ENCODE results near the gene PBX1.

Gene PBX1

DNA sequence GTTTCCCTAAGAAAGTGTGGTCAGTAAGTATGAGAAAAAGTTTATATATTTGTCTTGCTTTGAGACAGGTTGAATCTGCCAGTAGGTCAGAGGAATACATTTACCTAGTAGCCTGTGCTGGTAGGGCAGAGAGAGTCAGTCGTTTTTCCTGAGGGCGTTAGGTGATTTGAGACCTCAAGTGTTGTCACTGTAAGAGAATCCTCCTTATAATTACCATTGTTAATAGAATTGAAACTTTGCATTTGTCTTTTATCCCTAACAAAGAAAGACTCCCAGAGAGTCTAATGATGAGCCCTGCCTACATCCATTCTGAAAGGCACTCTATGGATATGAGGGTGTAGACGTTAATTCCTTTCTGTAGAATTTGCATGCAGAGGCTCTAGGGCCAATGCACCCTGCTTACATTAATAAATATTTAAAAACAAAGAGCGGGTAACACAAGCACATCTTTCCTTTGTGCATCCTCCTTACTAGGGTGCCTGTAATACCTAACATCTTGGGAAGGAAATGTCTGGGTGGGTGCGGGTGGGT, 16.4 kb downstream of the PBX1 start:
- TF ChIP-seq, protein P1, sequence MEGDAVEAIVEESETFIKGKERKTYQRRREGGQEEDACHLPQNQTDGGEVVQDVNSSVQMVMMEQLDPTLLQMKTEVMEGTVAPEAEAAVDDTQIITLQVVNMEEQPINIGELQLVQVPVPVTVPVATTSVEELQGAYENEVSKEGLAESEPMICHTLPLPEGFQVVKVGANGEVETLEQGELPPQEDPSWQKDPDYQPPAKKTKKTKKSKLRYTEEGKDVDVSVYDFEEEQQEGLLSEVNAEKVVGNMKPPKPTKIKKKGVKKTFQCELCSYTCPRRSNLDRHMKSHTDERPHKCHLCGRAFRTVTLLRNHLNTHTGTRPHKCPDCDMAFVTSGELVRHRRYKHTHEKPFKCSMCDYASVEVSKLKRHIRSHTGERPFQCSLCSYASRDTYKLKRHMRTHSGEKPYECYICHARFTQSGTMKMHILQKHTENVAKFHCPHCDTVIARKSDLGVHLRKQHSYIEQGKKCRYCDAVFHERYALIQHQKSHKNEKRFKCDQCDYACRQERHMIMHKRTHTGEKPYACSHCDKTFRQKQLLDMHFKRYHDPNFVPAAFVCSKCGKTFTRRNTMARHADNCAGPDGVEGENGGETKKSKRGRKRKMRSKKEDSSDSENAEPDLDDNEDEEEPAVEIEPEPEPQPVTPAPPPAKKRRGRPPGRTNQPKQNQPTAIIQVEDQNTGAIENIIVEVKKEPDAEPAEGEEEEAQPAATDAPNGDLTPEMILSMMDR (IDR thresholded peaks at IDR 0.05; ENCODE audit: low read depth, low read length), result no peak
- no peak for DNase-seq (ENCODE audit: extremely low read depth, low read depth)

DNA sequence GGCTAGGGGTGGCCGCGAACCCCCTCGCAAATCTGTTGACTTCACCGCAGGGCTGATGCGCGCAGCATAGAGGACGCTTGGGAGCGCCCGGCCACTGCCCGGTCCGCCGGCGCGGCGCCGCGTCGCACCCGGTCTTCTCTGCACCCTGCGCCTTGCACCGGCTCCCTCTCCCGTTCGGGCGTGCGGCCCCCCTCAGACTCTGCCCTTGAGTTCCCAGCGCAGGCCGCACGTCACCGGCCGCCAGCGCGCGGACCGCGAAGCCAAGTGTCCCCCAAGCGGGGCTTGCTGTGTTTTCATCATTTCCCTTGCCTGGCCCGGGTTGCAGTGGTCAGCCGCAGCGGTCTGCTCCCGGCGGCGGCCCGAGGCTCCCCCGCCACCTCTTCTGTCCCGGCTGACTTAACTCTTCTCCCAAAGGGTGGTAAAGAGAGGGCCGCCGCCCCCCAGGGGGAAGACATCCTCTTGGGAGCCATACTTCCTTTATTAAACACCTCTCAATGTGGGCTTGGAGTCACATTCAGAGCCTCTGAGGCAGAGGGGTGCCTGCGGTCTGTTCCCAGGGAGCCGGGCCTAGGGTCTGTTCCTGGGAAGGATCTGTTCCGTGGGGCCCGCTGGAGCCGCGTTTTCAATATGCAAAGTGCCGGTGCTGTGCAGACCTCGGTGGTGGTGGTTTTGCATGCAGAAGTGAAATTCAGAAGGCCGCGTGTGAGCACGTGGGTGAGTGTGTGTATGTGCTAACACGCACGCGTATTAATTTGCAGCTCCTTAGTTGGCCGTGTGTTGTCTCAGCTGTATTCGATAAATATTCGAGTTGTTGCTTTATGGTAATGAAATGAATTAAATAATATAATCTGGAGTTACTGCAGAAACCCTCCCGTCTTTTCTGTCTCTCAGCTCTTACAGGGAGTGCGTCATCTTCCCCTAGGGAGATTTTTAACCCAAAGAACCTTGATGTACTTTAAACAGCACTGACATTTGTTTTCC, 17.6 kb downstream of the PBX1 start:
- DNase-seq (ENCODE audit: extremely low read depth, low read depth), result peak; percentile 42
- TF ChIP-seq, protein P1 (IDR thresholded peaks at IDR 0.05; ENCODE audit: low read depth, low read length), result no peak

DNA sequence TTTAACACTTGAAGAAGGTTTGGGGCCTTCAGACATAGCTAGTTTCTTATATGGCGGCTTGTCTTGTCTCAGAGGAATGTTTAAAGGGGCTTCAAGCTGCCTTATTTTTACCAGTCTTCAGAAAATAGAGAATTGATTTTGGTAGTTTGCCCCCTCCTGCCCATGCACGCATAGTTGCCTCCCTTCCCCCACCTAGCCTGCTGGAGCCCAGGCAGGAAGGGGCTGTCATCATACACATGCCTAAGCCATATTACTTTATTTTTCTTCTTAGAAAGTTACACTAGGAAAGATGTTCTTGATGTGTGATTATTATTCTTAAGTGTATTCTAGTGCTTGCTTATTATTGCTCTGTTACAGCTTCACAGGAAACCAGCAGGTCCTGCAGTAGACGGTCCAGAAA, 18.3 kb downstream of the PBX1 start:
- TF ChIP-seq, protein P1 (IDR thresholded peaks at IDR 0.05; ENCODE audit: low read depth, low read length), result no peak
- DNase-seq (ENCODE audit: extremely low read depth, low read depth), result no peak

DNA sequence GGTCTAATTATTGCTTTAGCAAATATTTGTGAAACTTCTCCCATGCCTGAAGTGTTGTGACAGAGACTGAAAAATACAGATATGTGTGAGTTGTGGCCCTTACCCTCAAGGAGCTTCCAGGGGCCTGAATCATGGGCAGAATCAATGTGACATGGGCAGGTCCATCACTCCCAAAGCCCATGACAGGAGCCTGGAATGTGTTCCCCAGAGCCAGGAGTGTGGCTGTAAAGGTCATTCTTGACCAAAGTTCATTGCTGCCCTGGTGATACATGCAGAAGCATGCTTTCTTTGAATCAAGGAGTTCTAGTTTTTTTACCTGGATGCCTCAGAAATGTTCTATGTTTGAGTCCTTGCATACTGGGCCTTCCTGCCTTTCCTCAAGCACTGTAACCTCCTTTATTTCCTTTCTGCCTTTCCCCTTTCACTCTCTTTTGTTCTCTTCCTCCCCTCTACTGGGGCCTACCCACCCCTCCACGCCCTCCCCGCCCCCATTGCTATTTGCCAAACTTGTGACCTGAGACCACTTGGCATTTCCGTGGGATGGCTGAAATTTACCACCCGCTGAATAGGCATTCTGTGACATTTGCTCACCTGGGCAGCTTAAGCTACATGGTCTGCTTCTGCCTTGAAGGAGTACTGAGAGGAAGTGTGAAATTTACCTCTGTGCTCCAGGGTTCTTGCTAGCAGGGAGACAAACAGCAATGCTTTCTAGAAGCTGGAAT, 19.7 kb downstream of the PBX1 start:
- no peak for DNase-seq (ENCODE audit: extremely low read depth, low read depth)
- TF ChIP-seq, protein P1 (IDR thresholded peaks at IDR 0.05; ENCODE audit: low read depth, low read length), result no peak

DNA sequence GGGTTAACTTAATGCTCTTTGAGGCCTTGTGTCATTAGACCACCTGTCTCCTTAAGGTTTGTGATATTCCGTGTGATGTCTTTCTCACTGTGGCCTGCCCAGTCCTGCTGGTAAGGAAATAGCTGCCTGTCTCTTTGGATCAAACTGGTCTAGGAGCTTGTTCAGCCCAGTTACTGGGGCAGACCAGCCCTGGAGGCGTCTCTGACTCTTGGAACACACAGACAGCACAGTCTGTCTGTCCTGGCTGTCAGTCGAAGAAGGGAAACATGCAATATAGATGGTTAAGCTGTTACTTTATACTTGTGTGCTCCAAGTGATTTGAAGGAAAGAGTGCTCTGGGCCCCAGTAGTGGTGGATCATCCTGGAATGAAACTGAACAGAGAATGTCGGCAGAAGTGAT, 20.4 kb downstream of the PBX1 start:
- no peak for DNase-seq (ENCODE audit: extremely low read depth, low read depth)
- TF ChIP-seq, protein P1 (IDR thresholded peaks at IDR 0.05; ENCODE audit: low read depth, low read length), result no peak

DNA sequence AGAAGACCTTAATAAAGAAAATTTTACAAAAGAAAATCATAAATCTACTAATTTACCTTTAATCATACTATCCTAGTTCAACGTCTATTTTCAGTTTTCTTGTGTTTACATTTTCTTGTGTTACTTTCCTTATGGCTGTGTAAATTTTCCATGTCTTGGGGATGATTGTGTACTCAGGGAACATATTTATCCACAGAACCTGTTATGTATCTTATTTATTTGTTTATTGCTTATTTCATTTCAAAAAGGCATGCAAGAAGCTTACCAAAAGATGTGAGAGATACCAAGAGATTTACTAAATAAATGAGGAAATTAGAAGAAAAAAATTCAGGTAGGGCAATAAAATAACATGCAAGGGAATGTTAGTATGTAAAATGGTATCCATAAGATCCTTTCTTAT, 22.8 kb downstream of the PBX1 start:
- no peak for DNase-seq (ENCODE audit: extremely low read depth, low read depth)

More for the DNA sequence above, 22.8 kb downstream of the PBX1 start:
- TF ChIP-seq, protein P1 (IDR thresholded peaks at IDR 0.05; ENCODE audit: low read depth, low read length), result no peak

Data from AG09319 (cell line).